NCI-H1092 treated with DMSO at 0.1 percent for 48 hours (cell line): ENCODE results near the gene NTM.
"Not testable (repeated sequence)": the region's sequence is repeated elsewhere in the genome, so short reads cannot be mapped to it uniquely, and the experiment has no call there.

ENCODE experiments used
- DNase-seq: peaks from one replicate; lab custom pipeline; 2025; lab: John Stamatoyannopoulos, UW

Gene NTM

GRCh38 chr11:131422029-131422428, 51.6 kb downstream of the NTM start:
- DNase-seq, result no peak

- DNase-seq, result no peak
Measured at GRCh38 chr11:131422496-131422895, 52.1 kb downstream of the NTM start.

- DNase-seq, result no peak
Measured at GRCh38 chr11:131423688-131424087, 53.3 kb downstream of the NTM start.

- DNase-seq, result not testable (repeated sequence)
Measured at GRCh38 chr11:131424257-131424876, 54.0 kb downstream of the NTM start.

GRCh38 chr11:131425285-131425684, 54.9 kb downstream of the NTM start:
- no peak for DNase-seq

- no peak for DNase-seq
Measured at GRCh38 chr11:131428853-131429252, 58.4 kb downstream of the NTM start.

- DNase-seq, result no peak
Measured at GRCh38 chr11:131430473-131431208, 60.2 kb downstream of the NTM start.

- DNase-seq, result no peak
Measured at GRCh38 chr11:131441051-131441810, 70.8 kb downstream of the NTM start.

- no peak for DNase-seq
Measured at GRCh38 chr11:131446590-131447275, 76.3 kb downstream of the NTM start.

- no peak for DNase-seq
Measured at GRCh38 chr11:131447277-131447815, 76.9 kb downstream of the NTM start.

GRCh38 chr11:131447898-131448297, 77.5 kb downstream of the NTM start:
- no peak for DNase-seq

GRCh38 chr11:131449036-131450019, 78.9 kb downstream of the NTM start:
- DNase-seq, result no peak

- no peak for DNase-seq
Measured at GRCh38 chr11:131454490-131454889, 84.1 kb downstream of the NTM start.

GRCh38 chr11:131454989-131455388, 84.6 kb downstream of the NTM start:
- DNase-seq, result no peak

GRCh38 chr11:131455843-131456704, 85.7 kb downstream of the NTM start:
- no peak for DNase-seq

- no peak for DNase-seq
Measured at GRCh38 chr11:131457163-131457562, 86.7 kb downstream of the NTM start.

GRCh38 chr11:131458421-131458820, 88.0 kb downstream of the NTM start:
- DNase-seq, result no peak

- no peak for DNase-seq
Measured at GRCh38 chr11:131460931-131461330, 90.5 kb downstream of the NTM start.

GRCh38 chr11:131462622-131463021, 92.2 kb downstream of the NTM start:
- no peak for DNase-seq

- DNase-seq, result no peak
Measured at GRCh38 chr11:131463162-131463561, 92.7 kb downstream of the NTM start.
